Measurements from ENCODE around the gene OR2A5.

GRCh38 chr7:144105211-144105610 lies 56.5 kb downstream of the OR2A5 start:
- TF ChIP-seq CTCF (IDR thresholded peaks at IDR 0.05) (no peak), POLR2AphosphoS5 (IDR thresholded peaks at IDR 0.05) (no peak), POLR2A (IDR thresholded peaks at IDR 0.05) (no peak)

Measured in prostate gland (tissue), 2 donors.